Measurements from ENCODE around the gene MAML3. TPM values are rescaled to one million over a fixed set of nuclear protein-coding genes. Genes with fewer than 3 reads are reported as not detected.

Gene MAML3
- total RNA-seq, 4 donors from 2014 or later, result 2.4 to 50.5 (median 17.8) TPM

DNA sequence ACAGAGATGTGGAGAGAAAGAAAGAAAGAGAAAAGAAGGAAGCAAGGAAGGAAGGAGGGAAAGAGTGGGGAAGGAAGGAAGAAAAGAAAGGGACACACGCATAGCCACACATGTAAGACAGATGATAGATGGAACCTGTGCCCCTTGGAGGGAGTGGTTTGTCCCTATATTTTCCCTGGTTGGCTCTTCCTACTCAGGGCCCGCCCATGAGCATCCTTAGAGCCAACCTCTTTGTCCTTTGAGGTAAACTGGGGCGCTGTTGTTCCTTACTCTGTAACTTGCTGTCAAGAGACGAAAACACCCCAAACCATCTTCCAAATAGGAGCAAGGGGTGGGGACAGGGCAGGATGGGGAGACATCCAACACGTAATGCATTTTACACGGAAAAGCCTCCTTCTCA, 220.9 kb downstream of the MAML3 start:
- H3K4me1 ChIP-seq, result no peaks in the 10 kb centered on the region
- no peaks in the 10 kb centered on the region for H3K36me3 ChIP-seq
- no peak overlapping the region for H3K27ac ChIP-seq
- no peak for DNase-seq
- H3K4me3 ChIP-seq, result no peak overlapping the region
- no peak for TF ChIP-seq POLR2A (IDR thresholded peaks at IDR 0.05)
- TF ChIP-seq, protein P1, sequence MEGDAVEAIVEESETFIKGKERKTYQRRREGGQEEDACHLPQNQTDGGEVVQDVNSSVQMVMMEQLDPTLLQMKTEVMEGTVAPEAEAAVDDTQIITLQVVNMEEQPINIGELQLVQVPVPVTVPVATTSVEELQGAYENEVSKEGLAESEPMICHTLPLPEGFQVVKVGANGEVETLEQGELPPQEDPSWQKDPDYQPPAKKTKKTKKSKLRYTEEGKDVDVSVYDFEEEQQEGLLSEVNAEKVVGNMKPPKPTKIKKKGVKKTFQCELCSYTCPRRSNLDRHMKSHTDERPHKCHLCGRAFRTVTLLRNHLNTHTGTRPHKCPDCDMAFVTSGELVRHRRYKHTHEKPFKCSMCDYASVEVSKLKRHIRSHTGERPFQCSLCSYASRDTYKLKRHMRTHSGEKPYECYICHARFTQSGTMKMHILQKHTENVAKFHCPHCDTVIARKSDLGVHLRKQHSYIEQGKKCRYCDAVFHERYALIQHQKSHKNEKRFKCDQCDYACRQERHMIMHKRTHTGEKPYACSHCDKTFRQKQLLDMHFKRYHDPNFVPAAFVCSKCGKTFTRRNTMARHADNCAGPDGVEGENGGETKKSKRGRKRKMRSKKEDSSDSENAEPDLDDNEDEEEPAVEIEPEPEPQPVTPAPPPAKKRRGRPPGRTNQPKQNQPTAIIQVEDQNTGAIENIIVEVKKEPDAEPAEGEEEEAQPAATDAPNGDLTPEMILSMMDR (IDR thresholded peaks at IDR 0.05), result no peak
- no peaks in the 10 kb centered on the region for H3K27me3 ChIP-seq
- intact Hi-C loops (cut with DNase I; ENCODE audit: low total_unique reads), result no loop called here
- no peaks in the 10 kb centered on the region for H3K9me3 ChIP-seq

- H3K27me3 ChIP-seq, result no peaks in the 10 kb centered on the region
- no peak for TF ChIP-seq POLR2A (IDR thresholded peaks at IDR 0.05)
- TF ChIP-seq, protein P1 (IDR thresholded peaks at IDR 0.05), result no peak
- no peaks in the 10 kb centered on the region for H3K9me3 ChIP-seq
- intact Hi-C loops (cut with DNase I; ENCODE audit: low total_unique reads), result no loop called here
- H3K4me1 ChIP-seq, result peaks cover 24 to 31% of the 10 kb centered on the region in 2 donors
- no peak overlapping the region for H3K4me3 ChIP-seq
- H3K27ac ChIP-seq, result peak overlapping the region in 1 of 2 donors; percentile 24
- no peaks in the 10 kb centered on the region for H3K36me3 ChIP-seq
- no peak for DNase-seq
These were observed 229.2 kb downstream of the MAML3 start for GRCh38 chr4:139924782-139925181.

- no peaks in the 10 kb centered on the region for H3K9me3 ChIP-seq
- peak overlapping the region; percentile 81 to 96 for H3K27ac ChIP-seq
- H3K36me3 ChIP-seq, result no peaks in the 10 kb centered on the region
- TF ChIP-seq POLR2A (IDR thresholded peaks at IDR 0.05), result no peak
- TF ChIP-seq, protein P1 (IDR thresholded peaks at IDR 0.05), result no peak
- no peaks in the 10 kb centered on the region for H3K27me3 ChIP-seq
- intact Hi-C loops (cut with DNase I; ENCODE audit: low total_unique reads), result no loop called here
- DNase-seq, result no peak
- peaks cover 32 to 40% of the 10 kb centered on the region in 2 donors for H3K4me1 ChIP-seq
- H3K4me3 ChIP-seq, result no peak overlapping the region
These were observed 231.5 kb downstream of the MAML3 start for GRCh38 chr4:139922406-139923024.

DNA sequence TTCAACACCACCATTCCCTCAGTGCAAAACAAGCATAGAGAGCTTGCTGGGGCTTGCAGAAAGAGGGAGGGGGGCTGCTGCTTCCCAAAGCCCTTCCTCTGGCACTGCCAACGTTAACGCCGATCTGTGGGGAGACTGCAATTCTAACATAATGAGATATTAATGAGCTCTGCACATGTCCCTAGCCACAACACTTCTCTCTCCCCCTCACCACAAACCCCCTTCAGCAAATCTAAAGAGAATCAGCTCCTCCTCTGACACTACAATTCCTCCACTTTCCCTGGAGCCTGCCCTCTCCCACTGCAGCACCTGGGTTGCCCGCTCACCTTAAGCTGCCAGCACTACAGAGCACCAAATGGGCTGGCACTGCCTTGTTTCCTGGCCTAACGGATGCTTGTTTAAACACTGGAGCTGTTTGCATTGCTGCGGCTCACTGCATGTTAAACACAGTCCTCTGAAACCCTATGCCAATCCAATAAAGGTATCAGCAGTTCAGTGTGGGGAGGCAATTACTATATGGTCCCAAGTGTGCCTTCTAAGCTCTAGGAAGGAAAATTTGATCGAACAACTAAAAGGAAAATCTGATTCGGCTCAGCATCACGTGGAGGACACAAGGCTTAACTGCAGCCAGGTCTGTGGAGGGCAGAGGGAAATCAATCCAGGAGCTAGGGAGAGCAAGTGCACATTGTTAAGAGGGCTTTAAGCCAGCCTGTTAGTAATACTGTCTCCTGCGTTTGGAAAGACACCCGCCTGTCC, 232.4 kb downstream of the MAML3 start:
- TF ChIP-seq POLR2A (IDR thresholded peaks at IDR 0.05), result no peak
- TF ChIP-seq, protein P1 (IDR thresholded peaks at IDR 0.05), result no peak
- Histone ChIP-seq H3K9me3 (no peaks in the 10 kb centered on the region), H3K36me3 (no peaks in the 10 kb centered on the region), H3K4me3 (no peak overlapping the region), H3K27ac (peak overlapping the region; percentile 81 to 96), H3K4me1 (peaks cover 32 to 40% of the 10 kb centered on the region in 2 donors), H3K27me3 (no peaks in the 10 kb centered on the region)
- intact Hi-C loops (cut with DNase I; ENCODE audit: low total_unique reads), result no loop called here
- DNase-seq, result no peak

DNA sequence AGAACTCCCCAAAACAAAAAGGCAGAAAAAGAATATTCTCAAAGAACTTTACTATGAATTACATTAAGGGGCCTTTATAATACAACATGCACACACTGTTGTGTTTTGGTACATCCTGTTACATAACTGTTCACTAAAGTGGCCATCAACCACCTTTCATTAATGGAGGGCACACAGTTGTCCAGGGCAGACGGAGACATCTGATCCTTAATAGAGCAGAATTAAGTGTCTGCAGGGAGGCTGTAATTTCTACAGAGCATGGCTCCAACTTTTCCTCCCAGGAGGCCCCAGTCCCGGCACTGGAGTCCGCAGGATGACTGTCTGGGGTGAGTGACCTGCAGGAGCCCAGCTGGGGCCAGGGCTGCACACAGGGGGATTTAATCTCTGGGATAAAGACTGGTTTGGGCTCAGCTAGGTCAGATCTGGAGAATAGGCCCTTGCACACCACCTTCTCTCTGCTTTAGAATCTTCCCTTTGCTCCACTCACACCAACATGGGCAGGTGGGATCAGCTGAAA, 233.4 kb downstream of the MAML3 start:
- H3K27me3 ChIP-seq, result no peaks in the 10 kb centered on the region
- DNase-seq, result no peak
- intact Hi-C loops (cut with DNase I; ENCODE audit: low total_unique reads), result no loop called here
- H3K27ac ChIP-seq, result peak overlapping the region; percentile 81 to 96
- H3K4me1 ChIP-seq, result peaks cover 32 to 40% of the 10 kb centered on the region in 2 donors
- no peak overlapping the region for H3K4me3 ChIP-seq
- TF ChIP-seq, protein P1 (IDR thresholded peaks at IDR 0.05), result no peak
- no peak for TF ChIP-seq POLR2A (IDR thresholded peaks at IDR 0.05)
- H3K9me3 ChIP-seq, result no peaks in the 10 kb centered on the region
- no peaks in the 10 kb centered on the region for H3K36me3 ChIP-seq

Data from uterus (tissue), 4 donors.